GM06990 (cell line): ENCODE data around the gene TSPO.

Experiments
- DNase-seq: peaks from one replicate; pipeline ENCODE4 v3.0.0-alpha.2; 2011; ENCODE audit not compliant: insufficient read length; ENCODE audit errors: extremely low read depth
- H3K27me3 ChIP-seq: replicated peaks from 2 replicates; pipeline ENCODE4 v1.6.0; 2011; ENCODE audit warnings: low read length; ENCODE audit not compliant: control insufficient read depth, insufficient read depth
- H3K36me3 ChIP-seq: 2 replicates; pipeline ENCODE4 v1.5.1; 2011; ENCODE audit warnings: low read length; ENCODE audit not compliant: control insufficient read depth, insufficient read depth
- H3K4me3 ChIP-seq: replicated peaks from 2 replicates; pipeline ENCODE4 v1.5.1; 2011; ENCODE audit warnings: low read depth, mild to moderate bottlenecking, control low read depth, low read length
- TF ChIP-seq, protein P1 (sequence below): IDR thresholded peaks from 2 replicates; pipeline ENCODE4 v1.5.1; 2011; ENCODE audit warnings: low read length, control low read depth, mild to moderate bottlenecking, inconsistent platforms; ENCODE audit not compliant: insufficient read depth, poor library complexity, severe bottlenecking

Gene TSPO

DNA sequence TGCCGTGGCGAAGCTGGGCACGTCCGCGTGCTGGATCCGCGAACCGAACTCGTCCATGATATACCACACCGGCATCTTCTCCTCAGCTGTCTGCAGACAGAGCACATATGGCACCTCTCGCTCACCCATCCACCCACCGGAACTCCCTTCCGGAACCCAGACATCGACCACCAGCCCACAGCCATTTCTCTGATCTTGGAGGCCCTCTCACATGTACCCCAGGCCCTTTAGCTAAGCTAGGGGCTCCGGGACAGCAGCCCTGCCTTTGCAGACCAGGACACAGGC is 28.5 kb downstream of the TSPO start:
- Histone ChIP-seq H3K27me3 (no peaks in the 10 kb centered on the region), H3K36me3 (peaks cover 27% of the 10 kb centered on the region), H3K4me3 (no peak overlapping the region)
- no peak for DNase-seq
- TF ChIP-seq, protein P1, sequence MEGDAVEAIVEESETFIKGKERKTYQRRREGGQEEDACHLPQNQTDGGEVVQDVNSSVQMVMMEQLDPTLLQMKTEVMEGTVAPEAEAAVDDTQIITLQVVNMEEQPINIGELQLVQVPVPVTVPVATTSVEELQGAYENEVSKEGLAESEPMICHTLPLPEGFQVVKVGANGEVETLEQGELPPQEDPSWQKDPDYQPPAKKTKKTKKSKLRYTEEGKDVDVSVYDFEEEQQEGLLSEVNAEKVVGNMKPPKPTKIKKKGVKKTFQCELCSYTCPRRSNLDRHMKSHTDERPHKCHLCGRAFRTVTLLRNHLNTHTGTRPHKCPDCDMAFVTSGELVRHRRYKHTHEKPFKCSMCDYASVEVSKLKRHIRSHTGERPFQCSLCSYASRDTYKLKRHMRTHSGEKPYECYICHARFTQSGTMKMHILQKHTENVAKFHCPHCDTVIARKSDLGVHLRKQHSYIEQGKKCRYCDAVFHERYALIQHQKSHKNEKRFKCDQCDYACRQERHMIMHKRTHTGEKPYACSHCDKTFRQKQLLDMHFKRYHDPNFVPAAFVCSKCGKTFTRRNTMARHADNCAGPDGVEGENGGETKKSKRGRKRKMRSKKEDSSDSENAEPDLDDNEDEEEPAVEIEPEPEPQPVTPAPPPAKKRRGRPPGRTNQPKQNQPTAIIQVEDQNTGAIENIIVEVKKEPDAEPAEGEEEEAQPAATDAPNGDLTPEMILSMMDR, result no peak

DNA sequence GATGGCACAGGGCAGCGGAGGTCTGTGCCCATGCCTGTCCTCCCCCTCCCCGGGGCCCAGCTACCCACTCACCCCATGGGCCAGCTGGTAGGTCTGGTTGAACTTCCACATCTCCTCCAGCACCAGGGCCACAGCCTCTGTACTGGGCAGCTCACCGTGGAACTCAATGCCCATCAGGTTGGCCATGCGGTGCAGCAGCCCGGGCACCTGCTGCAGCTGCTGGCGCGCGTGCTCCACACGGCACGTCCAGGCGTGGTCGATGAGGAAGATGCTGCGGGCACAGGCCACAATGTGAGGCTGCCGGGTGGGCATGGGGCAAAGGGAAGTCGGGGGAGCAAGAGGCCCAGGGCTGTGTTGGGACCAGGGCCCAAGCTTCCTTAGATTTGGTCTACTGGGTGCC is 29.3 kb downstream of the TSPO start:
- TF ChIP-seq, protein P1, result no peak
- H3K36me3 ChIP-seq, result peaks cover 27% of the 10 kb centered on the region
- no peak overlapping the region for H3K4me3 ChIP-seq
- H3K27me3 ChIP-seq, result no peaks in the 10 kb centered on the region
- no peak for DNase-seq

DNA sequence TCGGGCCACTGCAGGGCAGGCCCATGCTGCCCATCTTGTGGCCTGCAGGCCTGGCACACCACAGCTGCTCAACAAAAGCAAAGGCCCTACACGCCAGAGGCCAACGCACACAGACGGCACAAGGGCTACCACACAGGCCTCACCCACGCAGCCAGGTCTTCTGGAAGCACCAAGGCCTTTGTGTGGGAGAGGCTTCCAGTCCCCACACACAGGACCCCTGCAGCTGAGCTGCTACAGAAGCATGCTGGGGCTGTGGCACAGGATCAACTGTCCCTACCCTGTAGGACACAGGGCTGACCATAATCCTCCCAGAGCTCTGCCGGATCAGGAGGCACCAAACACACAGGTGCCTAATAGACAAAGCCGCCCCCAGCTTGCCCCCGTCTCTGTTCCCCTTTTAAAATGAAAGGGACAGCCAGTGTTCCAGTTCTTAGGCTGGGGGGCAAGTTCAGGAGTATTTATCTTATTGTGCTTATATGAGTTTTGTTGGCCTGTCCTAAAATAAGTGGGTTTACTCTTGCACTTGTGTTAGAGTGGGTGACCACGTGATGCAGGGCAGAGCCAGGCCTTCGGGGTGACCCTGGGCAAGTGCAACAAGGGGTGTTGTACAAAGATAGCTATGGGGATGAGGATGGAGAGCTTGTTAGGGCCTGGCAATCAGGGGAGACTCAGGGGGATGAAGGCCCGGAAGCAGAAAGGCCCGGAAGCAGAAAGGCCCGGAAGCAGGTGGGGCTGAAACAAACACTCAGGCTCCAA is 30.1 kb downstream of the TSPO start:
- no peak for DNase-seq
- Histone ChIP-seq H3K4me3 (no peak overlapping the region), H3K27me3 (no peaks in the 10 kb centered on the region), H3K36me3 (peaks cover 23% of the 10 kb centered on the region)
- TF ChIP-seq, protein P1, result no peak

DNA sequence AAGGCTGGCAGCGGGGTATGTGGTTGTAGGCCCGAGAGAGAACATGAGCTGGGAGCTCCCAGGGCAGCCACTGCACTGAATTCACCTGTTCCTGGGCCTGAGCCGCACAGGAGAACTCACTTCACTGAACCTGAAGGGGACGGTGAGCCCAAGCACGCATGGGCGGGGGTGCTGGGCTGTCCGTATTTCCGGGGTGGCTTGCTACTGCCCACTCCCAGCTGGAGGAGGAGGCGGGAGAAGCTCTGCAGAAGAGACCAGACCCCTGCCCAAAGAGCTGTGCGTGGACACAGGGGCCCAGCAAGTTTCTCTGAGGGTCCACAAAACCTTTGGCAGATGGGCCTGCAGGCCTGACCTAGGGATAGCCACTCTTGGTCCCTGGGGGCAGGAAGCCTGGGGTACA is 30.8 kb downstream of the TSPO start:
- no peak for DNase-seq
- no peak overlapping the region for H3K4me3 ChIP-seq
- peaks cover 21% of the 10 kb centered on the region for H3K36me3 ChIP-seq
- TF ChIP-seq, protein P1, result no peak
- no peaks in the 10 kb centered on the region for H3K27me3 ChIP-seq

DNA sequence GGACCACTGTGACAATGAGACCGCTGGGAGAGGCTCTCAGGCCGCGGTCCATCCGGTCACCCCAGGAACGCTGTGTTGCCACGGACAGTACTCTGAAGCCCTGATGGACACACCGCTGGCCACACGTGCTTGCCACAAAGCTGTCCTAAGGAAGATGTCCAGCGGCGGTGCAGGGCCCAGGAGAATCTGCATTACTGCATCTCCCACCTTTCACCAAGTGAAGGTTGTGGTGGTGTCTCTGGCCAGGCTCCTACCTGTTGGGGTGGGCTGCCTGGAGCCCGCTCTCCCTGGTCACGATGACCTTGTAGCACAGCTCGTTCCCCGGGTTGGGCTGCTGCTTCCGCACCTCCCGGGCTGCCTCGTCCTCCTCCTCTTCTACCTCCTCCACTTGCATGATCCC is 31.4 kb downstream of the TSPO start:
- TF ChIP-seq, protein P1, result no peak
- Histone ChIP-seq H3K4me3 (no peak overlapping the region), H3K36me3 (peaks cover 21% of the 10 kb centered on the region), H3K27me3 (no peaks in the 10 kb centered on the region)
- DNase-seq, result no peak

DNA sequence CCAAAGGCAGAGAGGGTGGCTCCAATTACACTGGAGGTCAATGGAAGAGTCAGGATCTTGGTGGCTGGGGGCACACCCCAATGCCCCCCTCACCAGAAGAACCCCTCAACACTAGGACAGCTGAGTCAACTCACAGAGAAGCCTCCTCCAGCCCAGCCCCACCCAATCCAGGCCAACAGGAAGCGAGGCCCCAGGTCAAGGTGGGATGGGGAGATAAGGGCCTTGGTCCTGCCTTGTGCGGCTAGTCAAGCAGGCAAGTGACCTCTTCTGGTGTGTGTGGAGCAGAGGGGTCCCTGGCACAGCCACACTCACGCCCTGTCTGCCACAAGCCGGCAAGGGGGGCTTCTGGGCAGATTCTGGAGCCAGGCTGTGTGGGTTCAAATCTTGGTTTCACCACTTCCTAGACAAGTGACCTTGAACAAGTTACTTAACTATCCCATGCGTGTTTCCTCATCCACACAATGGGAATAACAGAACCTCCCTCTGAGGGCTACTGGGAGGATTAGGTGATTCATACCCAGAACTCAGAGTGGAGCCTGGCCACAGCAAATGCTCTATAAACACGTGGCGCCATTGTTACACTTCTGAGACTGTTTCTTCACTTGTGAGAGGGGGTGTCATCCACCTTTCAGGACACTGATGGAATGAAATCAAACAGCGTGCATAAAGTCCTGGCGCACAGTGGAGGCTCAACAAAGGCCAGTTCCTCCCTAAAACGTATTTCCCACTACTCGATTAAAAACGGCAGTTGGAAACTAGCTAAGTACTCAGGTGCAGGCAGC is 32.3 kb downstream of the TSPO start:
- DNase-seq, result no peak
- no peak overlapping the region for H3K4me3 ChIP-seq

More for the DNA sequence above, 32.3 kb downstream of the TSPO start:
- peaks cover 21% of the 10 kb centered on the region for H3K36me3 ChIP-seq
- H3K27me3 ChIP-seq, result no peaks in the 10 kb centered on the region
- TF ChIP-seq, protein P1, result no peak
